GM23338 (cell line): ENCODE data around the gene LST1. TPM values are rescaled to one million over a fixed set of nuclear protein-coding genes. Genes with fewer than 3 reads are reported as not detected.
A peak's percentile ranks its signal among the peaks of the same experiment; 100 is the strongest.

Experiments
- ATAC-seq: fragments of 200-7000 bp; cut with Tn5 transposase; 3 replicates; pipeline ENCODE4 v1.9.1; 2020
- DNase-seq: peaks from one replicate; pipeline ENCODE4 v3.0.0-alpha.2; 2015; ENCODE audit warnings: low spot score
- H2AFZ ChIP-seq: fragments of 200-600 bp; sonication (generic); 2 replicates; pipeline ENCODE4 v1.8.0; 2016; ENCODE audit warnings: antibody characterized with exemption, mild to moderate bottlenecking, moderate library complexity
- H3F3A ChIP-seq: fragments of 200-600 bp; sonication (generic); replicated peaks from 2 replicates; pipeline ENCODE4 v1.8.0; 2017; ENCODE audit warnings: antibody characterized with exemption, mixed run types, low read depth
- H3K27ac ChIP-seq: fragments of 200-600 bp; sonication (generic); 2 replicates; pipeline ENCODE4 v1.6.1; 2016; ENCODE audit warnings: low read depth
- H3K27me3 ChIP-seq: fragments of 200-600 bp; sonication (generic); 2 replicates; pipeline ENCODE4 v1.8.0; 2016; ENCODE audit warnings: mild to moderate bottlenecking, mixed run types, moderate library complexity; ENCODE audit not compliant: insufficient read depth
- H3K36me3 ChIP-seq: fragments of 200-600 bp; sonication (generic); 2 replicates; pipeline ENCODE4 v1.8.0; 2016; ENCODE audit warnings: mild to moderate bottlenecking; ENCODE audit not compliant: insufficient read depth
- H3K4me1 ChIP-seq: fragments of 200-600 bp; sonication (generic); 2 replicates; pipeline ENCODE4 v1.8.0; 2016; ENCODE audit warnings: mild to moderate bottlenecking, moderate library complexity; ENCODE audit not compliant: insufficient read depth
- H3K4me2 ChIP-seq: fragments of 200-600 bp; sonication (generic); 2 replicates; pipeline ENCODE4 v1.7.1; 2017; ENCODE audit warnings: mixed run types
- H3K4me3 ChIP-seq: fragments of 200-600 bp; sonication (generic); 2 replicates; pipeline ENCODE4 v1.6.1; 2016; ENCODE audit warnings: mixed run types
- H3K79me2 ChIP-seq: fragments of 200-600 bp; sonication (generic); replicated peaks from 2 replicates; pipeline ENCODE4 v1.8.0; 2017; ENCODE audit warnings: mild to moderate bottlenecking; ENCODE audit not compliant: insufficient read depth
- H3K9me2 ChIP-seq: fragments of 200-600 bp; sonication (generic); 2 replicates; pipeline ENCODE4 v1.8.0; 2017; ENCODE audit not compliant: insufficient read depth
- H4K20me1 ChIP-seq: fragments of 200-600 bp; sonication (generic); replicated peaks from 2 replicates; pipeline ENCODE4 v1.8.0; 2017; ENCODE audit warnings: mild to moderate bottlenecking; ENCODE audit not compliant: insufficient read depth
- H3K27ac Mint-ChIP-seq: 2 replicates; pipeline ENCODE4 v1.8.0; 2020; ENCODE audit warnings: inconsistent platforms, mild to moderate bottlenecking, moderate library complexity, mixed read lengths
- H3K27me3 Mint-ChIP-seq: 3 replicates; pipeline ENCODE4 v1.8.0; 2022; ENCODE audit warnings: low read depth, mild to moderate bottlenecking, moderate library complexity, mixed read lengths, inconsistent platforms; ENCODE audit not compliant: insufficient read depth, poor library complexity
- H3K36me3 Mint-ChIP-seq: 3 replicates; pipeline ENCODE4 v1.8.0; 2021; ENCODE audit warnings: low read depth, mild to moderate bottlenecking, inconsistent platforms, moderate library complexity, mixed read lengths
- H3K4me1 Mint-ChIP-seq: 3 replicates; pipeline ENCODE4 v1.8.0; 2020; ENCODE audit warnings: mild to moderate bottlenecking, inconsistent platforms, mixed read lengths
- H3K4me3 Mint-ChIP-seq: 3 replicates; pipeline ENCODE4 v1.8.0; 2021; ENCODE audit warnings: moderate library complexity, mild to moderate bottlenecking, inconsistent platforms, mixed read lengths
- H3K9me3 Mint-ChIP-seq: 3 replicates; pipeline ENCODE4 v1.8.0; 2020; ENCODE audit warnings: moderate library complexity, mild to moderate bottlenecking, inconsistent platforms, mixed read lengths
- CREB1 ChIP-seq: fragments of 250-450 bp; sonication (Bioruptor Pico); IDR thresholded peaks from 2 replicates; pipeline ENCODE4 v1.5.0; 2020; ENCODE audit warnings: low read depth, mild to moderate bottlenecking, moderate library complexity
- CTCF ChIP-seq, 2 experiments: fragments of 200-600 bp in 1 of 2; sonication (generic) in 1 of 2; conservative IDR thresholded peaks; 2 replicates each; pipeline versions ENCODE4 v1.5.1 to v1.6.1; 2016 to 2017; ENCODE audit warnings: antibody characterized with exemption in 2 of 2, low read depth in 2 of 2, mild to moderate bottlenecking in 2 of 2, moderate library complexity in 1 of 2
- ETS1 ChIP-seq: IDR thresholded peaks from 2 replicates; pipeline ENCODE4 v1.6.1; 2016; ENCODE audit warnings: antibody characterized with exemption
- EZH2 ChIP-seq: fragments of 200-600 bp; sonication (generic); IDR thresholded peaks from one replicate; pipeline ENCODE4 v1.8.0; 2017; ENCODE audit warnings: antibody characterized with exemption, mild to moderate bottlenecking, low read depth; ENCODE audit not compliant: unreplicated experiment
- EZH2phosphoT487 ChIP-seq: fragments of 200-600 bp; sonication (generic); IDR thresholded peaks from one replicate; pipeline ENCODE4 v1.8.1; 2018; ENCODE audit warnings: antibody characterized with exemption; ENCODE audit not compliant: unreplicated experiment
- JUNB ChIP-seq: IDR thresholded peaks from one replicate; pipeline ENCODE4 v1.6.1; 2016; ENCODE audit warnings: antibody characterized with exemption; ENCODE audit not compliant: unreplicated experiment
- NANOG ChIP-seq: IDR thresholded peaks from 2 replicates; pipeline ENCODE4 v1.6.1; 2016; ENCODE audit warnings: antibody characterized with exemption, borderline replicate concordance
- POLR2AphosphoS5 ChIP-seq: IDR thresholded peaks from 2 replicates; pipeline ENCODE4 v1.6.1; 2016; ENCODE audit warnings: antibody characterized with exemption, low read depth
- REST ChIP-seq: IDR thresholded peaks from one replicate; pipeline ENCODE4 v1.6.1; 2018; ENCODE audit warnings: antibody characterized with exemption; ENCODE audit not compliant: unreplicated experiment
- STAT1 ChIP-seq: IDR thresholded peaks from one replicate; pipeline ENCODE4 v1.6.1; 2016; ENCODE audit warnings: antibody characterized with exemption; ENCODE audit not compliant: unreplicated experiment
- ZNF114 ChIP-seq: fragments of 250-450 bp; sonication (Bioruptor Pico); IDR thresholded peaks from 2 replicates; pipeline ENCODE4 v1.5.0; 2020; ENCODE audit warnings: mild to moderate bottlenecking, moderate library complexity
- ZNF331 ChIP-seq: fragments of 250-450 bp; sonication (Bioruptor Pico); IDR thresholded peaks from 2 replicates; pipeline ENCODE4 v1.5.0; 2020; ENCODE audit warnings: low read depth, mild to moderate bottlenecking, moderate library complexity
- polyA plus RNA-seq: library from polyadenylated mRNA; unstranded; fragments of >200 nt; fragmentation: Nextera tagmentation; extraction: Ambion mirVana; gene quantifications from 2 replicates; pipeline ENCODE4 v1.2.1, GENCODE V29; 2016
- total RNA-seq: library from RNA; depleted of rRNA; stranded (reverse); fragments of >200 nt; shearing (Covaris generic); gene quantifications from 2 replicates; pipeline ENCODE4 v1.2.3, GENCODE V29; 2014
- TF ChIP-seq, protein P1 (sequence below): fragments of 250-450 bp; sonication (Bioruptor Pico); IDR thresholded peaks from 2 replicates; pipeline ENCODE4 v1.5.0; 2020; ENCODE audit warnings: mild to moderate bottlenecking, moderate library complexity

Gene LST1
- total and polyA plus RNA-seq, 2 experiments from 2014 or later: 0.37 TPM; not detected in 1

DNA sequence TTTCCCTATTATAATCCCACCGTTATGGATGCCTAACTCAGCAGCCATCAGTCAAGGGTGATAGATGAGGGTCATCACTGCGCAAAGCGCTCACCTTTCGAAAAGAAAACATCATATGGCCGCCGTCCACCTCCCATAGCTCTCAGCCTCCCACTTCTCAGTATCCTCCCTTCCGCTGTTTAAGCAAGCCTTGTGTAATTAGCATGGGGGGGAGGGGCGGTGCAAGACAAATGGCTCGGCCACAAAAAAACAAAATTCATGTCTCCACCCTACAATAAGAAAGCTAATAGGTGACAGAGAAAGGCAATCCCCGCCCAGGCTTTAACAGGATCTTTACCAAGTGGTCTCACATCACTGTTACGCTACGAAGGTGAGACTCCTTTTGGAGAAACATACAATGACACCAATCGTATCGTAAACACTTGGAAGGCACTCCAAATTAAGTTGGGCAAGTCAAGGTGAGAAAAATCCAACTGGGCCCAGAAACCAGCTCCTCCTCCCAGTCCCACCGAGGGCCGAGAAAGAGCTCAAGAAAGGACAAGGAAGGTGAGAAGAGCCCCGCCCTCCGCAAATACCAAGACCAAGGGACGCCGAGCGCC lies 44.9 kb upstream of the LST1 start:
- H3K36me3 ChIP-seq: peaks cover 42% of the 10 kb centered on the region
- no peaks in the 10 kb centered on the region for H3K9me2 ChIP-seq
- no peaks in the 10 kb centered on the region for H3K27me3 ChIP-seq
- H3K4me3 ChIP-seq: peak overlapping the region; percentile 80
- ATAC-seq: peak; percentile 12
- peak overlapping the region; percentile 98 for H3K4me3 Mint-ChIP-seq
- peak overlapping the region; percentile 99 for H3K27ac ChIP-seq
- H3F3A ChIP-seq: peaks cover 28% of the 10 kb centered on the region
- peaks cover 27% of the 10 kb centered on the region for H3K4me1 ChIP-seq
- peak overlapping the region; percentile 99 for H3K27ac Mint-ChIP-seq
- H4K20me1 ChIP-seq: peaks cover 48% of the 10 kb centered on the region
- no peaks in the 10 kb centered on the region; the same call in 2 of the 3 replicates for H3K9me3 Mint-ChIP-seq
- peaks cover 56% of the 10 kb centered on the region for H3K36me3 Mint-ChIP-seq
- peaks cover 63% of the 10 kb centered on the region for H3K79me2 ChIP-seq
- TF ChIP-seq POLR2AphosphoS5 (no peak), EZH2phosphoT487 (no peak), STAT1 (no peak), ZNF114 (CRISPR knock-in tag) (no peak), REST (no peak), ZNF331 (CRISPR knock-in tag) (no peak), CREB1 (CRISPR knock-in tag) (no peak), ETS1 (no peak), JUNB (no peak), EZH2 (no peak), NANOG (no peak), CTCF (conservative IDR thresholded peaks at IDR 0.05; ENCODE audit: low read depth in 2 of 2) (no peak)
- TF ChIP-seq, protein P1, sequence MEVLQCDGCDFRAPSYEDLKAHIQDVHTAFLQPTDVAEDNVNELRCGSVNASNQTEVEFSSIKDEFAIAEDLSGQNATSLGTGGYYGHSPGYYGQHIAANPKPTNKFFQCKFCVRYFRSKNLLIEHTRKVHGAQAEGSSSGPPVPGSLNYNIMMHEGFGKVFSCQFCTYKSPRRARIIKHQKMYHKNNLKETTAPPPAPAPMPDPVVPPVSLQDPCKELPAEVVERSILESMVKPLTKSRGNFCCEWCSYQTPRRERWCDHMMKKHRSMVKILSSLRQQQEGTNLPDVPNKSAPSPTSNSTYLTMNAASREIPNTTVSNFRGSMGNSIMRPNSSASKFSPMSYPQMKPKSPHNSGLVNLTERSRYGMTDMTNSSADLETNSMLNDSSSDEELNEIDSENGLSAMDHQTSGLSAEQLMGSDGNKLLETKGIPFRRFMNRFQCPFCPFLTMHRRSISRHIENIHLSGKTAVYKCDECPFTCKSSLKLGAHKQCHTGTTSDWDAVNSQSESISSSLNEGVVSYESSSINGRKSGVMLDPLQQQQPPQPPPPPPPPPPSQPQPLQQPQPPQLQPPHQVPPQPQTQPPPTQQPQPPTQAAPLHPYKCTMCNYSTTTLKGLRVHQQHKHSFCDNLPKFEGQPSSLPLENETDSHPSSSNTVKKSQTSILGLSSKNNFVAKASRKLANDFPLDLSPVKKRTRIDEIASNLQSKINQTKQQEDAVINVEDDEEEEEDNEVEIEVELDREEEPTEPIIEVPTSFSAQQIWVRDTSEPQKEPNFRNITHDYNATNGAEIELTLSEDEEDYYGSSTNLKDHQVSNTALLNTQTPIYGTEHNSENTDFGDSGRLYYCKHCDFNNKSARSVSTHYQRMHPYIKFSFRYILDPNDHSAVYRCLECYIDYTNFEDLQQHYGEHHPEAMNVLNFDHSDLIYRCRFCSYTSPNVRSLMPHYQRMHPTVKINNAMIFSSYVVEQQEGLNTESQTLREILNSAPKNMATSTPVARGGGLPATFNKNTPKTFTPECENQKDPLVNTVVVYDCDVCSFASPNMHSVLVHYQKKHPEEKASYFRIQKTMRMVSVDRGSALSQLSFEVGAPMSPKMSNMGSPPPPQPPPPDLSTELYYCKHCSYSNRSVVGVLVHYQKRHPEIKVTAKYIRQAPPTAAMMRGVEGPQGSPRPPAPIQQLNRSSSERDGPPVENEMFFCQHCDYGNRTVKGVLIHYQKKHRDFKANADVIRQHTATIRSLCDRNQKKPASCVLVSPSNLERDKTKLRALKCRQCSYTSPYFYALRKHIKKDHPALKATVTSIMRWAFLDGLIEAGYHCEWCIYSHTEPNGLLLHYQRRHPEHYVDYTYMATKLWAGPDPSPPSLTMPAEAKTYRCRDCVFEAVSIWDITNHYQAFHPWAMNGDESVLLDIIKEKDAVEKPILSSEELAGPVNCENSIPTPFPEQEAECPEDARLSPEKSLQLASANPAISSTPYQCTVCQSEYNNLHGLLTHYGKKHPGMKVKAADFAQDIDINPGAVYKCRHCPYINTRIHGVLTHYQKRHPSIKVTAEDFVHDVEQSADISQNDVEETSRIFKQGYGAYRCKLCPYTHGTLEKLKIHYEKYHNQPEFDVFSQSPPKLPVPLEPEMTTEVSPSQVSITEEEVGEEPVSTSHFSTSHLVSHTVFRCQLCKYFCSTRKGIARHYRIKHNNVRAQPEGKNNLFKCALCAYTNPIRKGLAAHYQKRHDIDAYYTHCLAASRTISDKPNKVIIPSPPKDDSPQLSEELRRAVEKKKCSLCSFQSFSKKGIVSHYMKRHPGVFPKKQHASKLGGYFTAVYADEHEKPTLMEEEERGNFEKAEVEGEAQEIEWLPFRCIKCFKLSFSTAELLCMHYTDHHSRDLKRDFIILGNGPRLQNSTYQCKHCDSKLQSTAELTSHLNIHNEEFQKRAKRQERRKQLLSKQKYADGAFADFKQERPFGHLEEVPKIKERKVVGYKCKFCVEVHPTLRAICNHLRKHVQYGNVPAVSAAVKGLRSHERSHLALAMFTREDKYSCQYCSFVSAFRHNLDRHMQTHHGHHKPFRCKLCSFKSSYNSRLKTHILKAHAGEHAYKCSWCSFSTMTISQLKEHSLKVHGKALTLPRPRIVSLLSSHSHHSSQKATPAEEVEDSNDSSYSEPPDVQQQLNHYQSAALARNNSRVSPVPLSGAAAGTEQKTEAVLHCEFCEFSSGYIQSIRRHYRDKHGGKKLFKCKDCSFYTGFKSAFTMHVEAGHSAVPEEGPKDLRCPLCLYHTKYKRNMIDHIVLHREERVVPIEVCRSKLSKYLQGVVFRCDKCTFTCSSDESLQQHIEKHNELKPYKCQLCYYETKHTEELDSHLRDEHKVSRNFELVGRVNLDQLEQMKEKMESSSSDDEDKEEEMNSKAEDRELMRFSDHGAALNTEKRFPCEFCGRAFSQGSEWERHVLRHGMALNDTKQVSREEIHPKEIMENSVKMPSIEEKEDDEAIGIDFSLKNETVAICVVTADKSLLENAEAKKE: no peak
- peak overlapping the region; percentile 94 for H3K4me2 ChIP-seq
- H3K4me1 Mint-ChIP-seq: peaks cover 44% of the 10 kb centered on the region
- DNase-seq: peak; percentile 72
- H2AFZ ChIP-seq: no peak overlapping the region
- peaks cover 19% of the 10 kb centered on the region for H3K27me3 Mint-ChIP-seq
